Measurements from ENCODE around the gene IQGAP1. TPM values are rescaled to one million over a fixed set of nuclear protein-coding genes. Genes with fewer than 3 reads are reported as not detected.

Gene IQGAP1
- total and polyA plus RNA-seq, 8 donors: 178 to 296 (median 222) TPM

DNA sequence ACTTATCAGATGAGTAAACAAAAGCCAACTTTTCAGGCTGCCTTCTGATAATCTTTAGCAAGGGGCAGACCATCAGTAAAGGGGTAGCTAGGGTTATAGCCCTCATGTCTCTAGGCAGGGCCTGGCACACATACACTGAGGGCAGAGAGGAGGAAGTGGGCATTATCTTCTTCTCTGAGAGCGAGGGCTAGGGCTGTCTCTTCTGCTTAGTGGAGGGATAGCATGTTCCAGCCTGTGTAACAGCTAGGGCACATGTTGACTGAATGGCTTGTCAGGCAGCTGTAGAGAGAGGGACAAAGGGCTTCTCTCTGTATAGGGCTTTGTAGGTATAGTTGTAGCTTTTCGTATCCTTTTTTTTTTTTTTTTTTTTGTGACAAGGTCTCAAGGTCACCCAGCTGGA, 159.5 kb downstream of the IQGAP1 start:
- H3K9me3 ChIP-seq: no peaks in the 10 kb centered on the region
- DNase-seq (no peak), ATAC-seq (peak; percentile 27)
- no peaks in the 10 kb centered on the region for H3K36me3 ChIP-seq
- no peaks in the 10 kb centered on the region for H3K27me3 ChIP-seq
- no peak overlapping the region for H3K27ac ChIP-seq
- intact Hi-C loops (cut with DNase I): no loop called here
- H3K4me3 ChIP-seq: no peak overlapping the region
- peaks cover 0 to 17% of the 10 kb centered on the region in 2 donors for H3K4me1 ChIP-seq
- TF ChIP-seq, protein P1, sequence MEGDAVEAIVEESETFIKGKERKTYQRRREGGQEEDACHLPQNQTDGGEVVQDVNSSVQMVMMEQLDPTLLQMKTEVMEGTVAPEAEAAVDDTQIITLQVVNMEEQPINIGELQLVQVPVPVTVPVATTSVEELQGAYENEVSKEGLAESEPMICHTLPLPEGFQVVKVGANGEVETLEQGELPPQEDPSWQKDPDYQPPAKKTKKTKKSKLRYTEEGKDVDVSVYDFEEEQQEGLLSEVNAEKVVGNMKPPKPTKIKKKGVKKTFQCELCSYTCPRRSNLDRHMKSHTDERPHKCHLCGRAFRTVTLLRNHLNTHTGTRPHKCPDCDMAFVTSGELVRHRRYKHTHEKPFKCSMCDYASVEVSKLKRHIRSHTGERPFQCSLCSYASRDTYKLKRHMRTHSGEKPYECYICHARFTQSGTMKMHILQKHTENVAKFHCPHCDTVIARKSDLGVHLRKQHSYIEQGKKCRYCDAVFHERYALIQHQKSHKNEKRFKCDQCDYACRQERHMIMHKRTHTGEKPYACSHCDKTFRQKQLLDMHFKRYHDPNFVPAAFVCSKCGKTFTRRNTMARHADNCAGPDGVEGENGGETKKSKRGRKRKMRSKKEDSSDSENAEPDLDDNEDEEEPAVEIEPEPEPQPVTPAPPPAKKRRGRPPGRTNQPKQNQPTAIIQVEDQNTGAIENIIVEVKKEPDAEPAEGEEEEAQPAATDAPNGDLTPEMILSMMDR (IDR thresholded peaks at IDR 0.05): no peak

GRCh38 chr15:90550919-90551318, 162.9 kb downstream of the IQGAP1 start:
- no peaks in the 10 kb centered on the region for H3K27me3 ChIP-seq
- DNase-seq: no peak
- H3K9me3 ChIP-seq: no peaks in the 10 kb centered on the region
- H3K4me3 ChIP-seq: no peak overlapping the region
- H3K36me3 ChIP-seq: no peaks in the 10 kb centered on the region
- intact Hi-C loops (cut with DNase I): no loop called here
- TF ChIP-seq, protein P1 (IDR thresholded peaks at IDR 0.05): no peak
- H3K27ac ChIP-seq: peak overlapping the region in 1 of 2 donors; percentile 53
- no peak for ATAC-seq
- peaks cover 3 to 37% of the 10 kb centered on the region in 2 donors for H3K4me1 ChIP-seq

Other genes with a start within 250 kb of the IQGAP1 start
- 10 to 100 TPM; 41.3 to 66.7 TPM for gene SEMA4B, start 186.9 kb upstream of the IQGAP1 start, total RNA-seq
- gene SEMA4B, start 186.9 kb upstream of the IQGAP1 start, polyA plus RNA-seq (ENCODE audit: insufficient read length in 6 of 6): 10 to 100 TPM; 22.8 to 30.6 (median 25.2) TPM
- gene CIB1, start 154.3 kb upstream of the IQGAP1 start, total RNA-seq: 10 to 100 TPM; 76.2 to 84.6 TPM
- gene CIB1, start 154.3 kb upstream of the IQGAP1 start, polyA plus RNA-seq (ENCODE audit: insufficient read length in 6 of 6): 10 to 100 TPM; 43.4 to 56.9 (median 50.0) TPM
- gene GDPGP1, start 154.0 kb upstream of the IQGAP1 start, total RNA-seq: 1 to 10 TPM; 8.4 to 8.6 TPM
- 1 to 10 TPM; 3.4 to 4.7 (median 3.9) TPM for gene GDPGP1, start 154.0 kb upstream of the IQGAP1 start, polyA plus RNA-seq (ENCODE audit: insufficient read length in 6 of 6)
- under 1 TPM in 1 of 2 donors, not detected in 1; 0.26 TPM for gene TTLL13, start 138.7 kb upstream of the IQGAP1 start, total RNA-seq
- under 1 TPM in 5 of 6 donors, not detected in 1; 0.13 to 0.81 (median 0.35) TPM for gene TTLL13, start 138.7 kb upstream of the IQGAP1 start, polyA plus RNA-seq (ENCODE audit: insufficient read length in 6 of 6)
- gene NGRN, start 122.6 kb upstream of the IQGAP1 start, total RNA-seq: 10 to 100 TPM; 73.1 to 81.9 TPM
- gene NGRN, start 122.6 kb upstream of the IQGAP1 start, polyA plus RNA-seq (ENCODE audit: insufficient read length in 6 of 6): 100 to 1,000 TPM; 104 to 121 (median 114) TPM
- 1 to 10 TPM; 3.6 to 5.4 TPM for gene ZNF774, start 36.0 kb upstream of the IQGAP1 start, total RNA-seq
- 1 to 10 TPM; 5.1 to 6.6 (median 6.1) TPM for gene ZNF774, start 36.0 kb upstream of the IQGAP1 start, polyA plus RNA-seq (ENCODE audit: insufficient read length in 6 of 6)
- 10 to 100 TPM; 33.0 to 36.4 TPM for gene CRTC3, start 141.7 kb downstream of the IQGAP1 start, total RNA-seq
- 10 to 100 TPM; 36.2 to 45.2 (median 39.8) TPM for gene CRTC3, start 141.7 kb downstream of the IQGAP1 start, polyA plus RNA-seq (ENCODE audit: insufficient read length in 6 of 6)

All from left lung (tissue), 10 donors.